ENCODE measurements around the gene TMEM223. TPM values are rescaled to one million over a fixed set of nuclear protein-coding genes. Genes with fewer than 3 reads are reported as not detected.

TMEM223 gene
- total RNA-seq, 1 experiment from 2014 or later: 22.2 TPM

GRCh38 chr11:62823677-62824076 is 31.9 kb upstream of the TMEM223 start:
- Mint-ChIP-seq H3K27ac (no peak overlapping the region), H3K36me3 (ENCODE audit: insufficient read depth in 1 of 3, low read depth in 3 of 3) (peaks cover 25 to 78% (median 76%) of the 10 kb centered on the region in 3 experiments; a peak in 6 of 7 replicates)
- TF ChIP-seq CTCF (conservative IDR thresholded peaks at IDR 0.05): no peak

More at GRCh38 chr11:62823677-62824076, 31.9 kb upstream of the TMEM223 start:
- Histone ChIP-seq H4K20me1 (ENCODE audit: control insufficient read depth, insufficient read depth, insufficient read length) (no peaks in the 10 kb centered on the region), H2BK12ac (ENCODE audit: insufficient read length, low read depth, low read length) (no peak overlapping the region), H3K4ac (ENCODE audit: low read depth, low read length) (no peak overlapping the region), H3K23me2 (ENCODE audit: insufficient read length, low read depth, low read length, poor library complexity, severe bottlenecking) (no peaks in the 10 kb centered on the region), H3K14ac (ENCODE audit: insufficient read depth, low read length) (no peak overlapping the region), H3K9ac (ENCODE audit: extremely low read depth, insufficient read length, low read length) (no peak overlapping the region), H3K27me3 (ENCODE audit: insufficient read depth, low read length) (no peaks in the 10 kb centered on the region), H4K91ac (ENCODE audit: insufficient read length, low read depth, low read length) (no peak overlapping the region), H2BK15ac (ENCODE audit: low read depth, low read length) (no peak overlapping the region), H4K8ac (replicated peaks; ENCODE audit: insufficient read length, low read depth, low read length) (no peak overlapping the region), H3K79me2 (ENCODE audit: insufficient read depth, low read length) (no peaks in the 10 kb centered on the region), H4K5ac (ENCODE audit: insufficient read length, low read depth, low read length) (no peak overlapping the region), H3T11ph (ENCODE audit: low read length) (no peak overlapping the region), H2BK20ac (ENCODE audit: low read depth, low read length, poor library complexity, severe bottlenecking) (no peak overlapping the region), H2AFZ (ENCODE audit: low read length) (no peak overlapping the region), H3K56ac (ENCODE audit: insufficient read length, low read depth, low read length) (no peak overlapping the region), H3K4me1 (ENCODE audit: insufficient read depth, low read length) (no peaks in the 10 kb centered on the region), H3K18ac (ENCODE audit: insufficient read length, low read depth, low read length) (no peak overlapping the region), H3K23ac (ENCODE audit: insufficient read length, low read depth, low read length) (no peak overlapping the region), H3K4me2 (ENCODE audit: insufficient read depth, insufficient read length, low read length) (no peak overlapping the region), H3K79me1 (ENCODE audit: insufficient read depth, low read depth, low read length, poor library complexity, severe bottlenecking) (no peaks in the 10 kb centered on the region), H3K9me3 (ENCODE audit: control insufficient read depth, low read depth, low read length) (no peaks in the 10 kb centered on the region), H2BK120ac (ENCODE audit: low read depth, low read length, poor library complexity, severe bottlenecking) (no peak overlapping the region), H2BK5ac (ENCODE audit: insufficient read length, low read length) (no peak overlapping the region), H2AK5ac (ENCODE audit: insufficient read length, low read length) (no peak overlapping the region), H3K27ac (ENCODE audit: insufficient read length, low read depth, low read length) (no peak overlapping the region)
- H3K9me3 Mint-ChIP-seq: no peaks in the 10 kb centered on the region
- no CpG with 5 or more reads among the region's 3 CpGs for WGBS (ENCODE audit: extremely low coverage, insufficient read length, low lambda C conversion rate)
- H3K4me1 Mint-ChIP-seq: no peaks in the 10 kb centered on the region
- H3K4me3 Mint-ChIP-seq: no peak overlapping the region; a peak in 1 of 5 replicates
- no peak for DNase-seq
- no peaks in the 10 kb centered on the region for H3K27me3 Mint-ChIP-seq (ENCODE audit: low read depth)

Measured in H9 (cell line).